HG03575 (cell line): ENCODE measurements around the gene TSPAN10.

Experiments used
- ATAC-seq: cut with Tn5 transposase; IDR thresholded peaks from one replicate; pipeline ENCODE4 v1.9.1; 2021; ENCODE audit not compliant: unreplicated experiment, insufficient number of reproducible peaks, low FRiP score; ENCODE audit errors: extremely low read depth

The TSPAN10 gene

DNA sequence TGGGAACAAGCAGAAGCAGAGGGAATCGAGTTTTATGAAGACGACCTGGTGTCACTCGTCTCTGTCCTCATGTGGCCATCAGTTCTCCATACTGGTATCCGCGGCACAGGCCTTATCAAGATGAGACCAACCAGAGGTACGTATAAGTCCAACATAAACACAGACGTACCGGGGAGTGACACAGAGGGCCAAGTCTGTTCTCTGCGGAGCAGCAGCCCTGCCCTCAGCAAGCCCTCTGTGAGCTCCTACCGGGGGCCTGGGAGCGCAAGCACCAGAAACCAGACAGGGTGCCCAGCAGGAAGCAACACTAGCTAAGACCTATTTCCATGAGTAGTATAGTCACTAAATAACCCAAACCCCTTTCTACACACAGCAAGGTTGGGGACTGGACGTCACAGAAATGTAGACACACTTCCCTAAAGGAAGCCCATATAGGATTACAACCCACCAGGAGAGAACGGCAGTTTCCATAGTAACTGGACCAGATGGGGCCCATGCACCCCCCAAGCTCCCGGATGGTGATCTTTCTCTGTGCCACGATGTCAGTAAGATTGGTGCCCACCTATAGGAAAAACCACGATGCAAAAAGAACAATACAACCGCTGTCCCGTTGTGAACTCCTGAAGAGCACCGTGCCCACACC is 45.7 kb downstream of the TSPAN10 start:
- no peak for ATAC-seq

DNA sequence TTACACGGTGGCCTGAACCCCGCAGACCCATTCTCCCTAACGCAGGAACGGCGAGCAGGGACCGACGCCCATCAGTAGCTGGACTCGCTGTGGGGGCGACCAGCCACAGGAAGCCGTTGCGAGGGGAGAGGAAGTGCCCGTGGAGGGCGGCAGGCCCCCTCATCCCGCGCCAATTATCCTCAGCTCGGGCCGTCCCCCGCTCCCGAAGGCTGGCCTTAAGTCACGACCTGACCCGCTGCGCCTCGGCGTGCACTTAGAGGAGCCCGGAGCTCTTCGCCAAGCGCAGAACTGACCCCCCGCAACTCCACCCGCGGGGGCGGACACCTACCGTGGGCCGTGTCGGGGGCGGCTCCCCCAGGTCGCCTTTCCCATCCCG is 46.2 kb downstream of the TSPAN10 start:
- no peak for ATAC-seq

DNA sequence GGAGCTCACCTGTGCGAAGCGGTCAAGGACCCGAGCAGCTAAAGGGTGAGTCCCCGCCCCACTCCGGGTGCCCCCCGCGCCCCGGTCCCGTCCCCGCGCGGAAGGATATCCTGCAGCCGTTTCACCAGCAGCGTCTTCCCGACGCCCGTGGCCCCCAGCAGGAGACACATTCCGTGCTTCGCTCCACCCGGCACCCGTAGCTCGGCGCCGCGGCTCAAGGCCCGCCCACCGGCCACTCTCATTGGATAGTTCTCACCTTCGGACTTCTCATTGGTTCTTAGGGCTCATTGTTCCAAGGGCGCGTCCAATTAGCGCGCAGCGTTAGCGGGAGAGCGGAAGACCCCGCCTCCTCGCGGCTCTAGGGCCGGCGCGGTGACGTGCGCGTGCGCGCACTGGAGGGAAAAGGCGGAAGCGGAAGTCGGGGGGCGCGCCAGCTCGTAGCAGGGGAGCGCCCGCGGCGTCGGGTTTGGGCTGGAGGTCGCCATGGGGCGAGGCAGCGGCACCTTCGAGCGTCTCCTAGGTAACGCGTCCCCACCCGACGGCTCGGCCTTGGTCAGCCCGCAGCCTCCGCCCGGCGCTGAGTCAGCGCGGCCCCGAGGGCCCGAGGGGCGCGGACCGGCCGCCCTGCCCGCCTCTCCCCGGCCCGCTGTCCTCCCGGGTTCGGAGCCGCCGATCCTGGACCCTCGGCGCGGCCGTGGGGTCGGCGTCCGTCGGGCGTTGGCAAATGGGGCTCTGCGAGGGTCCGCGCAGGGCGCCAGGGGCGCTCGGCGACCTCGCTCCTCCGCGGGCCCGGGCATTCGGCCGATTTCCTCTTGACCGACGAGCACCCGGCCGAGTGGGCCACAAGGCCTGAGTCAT is 46.8 kb downstream of the TSPAN10 start, which contains the start of the genes ARL16 and HGS:
ARL16 (minus strand) TSS at position 214 of the 858 bp plus-strand sequence; CDS start at position 170, 44 bp downstream.
HGS (plus strand) TSS at position 428 of the 858 bp plus-strand sequence; CDS start at position 484, 56 bp downstream.
- ATAC-seq, result peak; percentile 74

DNA sequence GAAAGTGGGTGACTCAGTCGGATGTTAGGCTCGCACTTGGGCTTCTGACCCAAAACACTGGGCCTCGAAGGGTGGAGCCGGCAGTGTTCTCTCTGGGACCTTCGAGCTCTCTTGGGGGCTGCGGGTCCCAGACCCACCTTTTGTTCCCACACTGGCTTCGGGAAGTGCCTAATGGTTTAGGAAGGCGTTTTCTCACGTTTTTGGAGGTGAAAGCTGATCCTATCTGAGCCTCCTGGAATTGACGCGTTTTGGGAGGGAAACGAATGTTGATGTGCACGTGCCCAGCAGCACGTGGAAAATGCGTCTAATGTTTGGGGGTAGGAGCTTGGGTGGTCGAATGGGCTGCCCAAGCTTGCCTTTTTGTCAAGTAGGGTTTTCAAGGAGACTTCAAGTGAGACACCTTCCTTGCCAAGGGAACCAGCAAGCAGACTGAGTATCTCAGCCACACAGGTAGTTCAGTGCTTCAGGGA is 47.5 kb downstream of the TSPAN10 start:
- no peak for ATAC-seq

DNA sequence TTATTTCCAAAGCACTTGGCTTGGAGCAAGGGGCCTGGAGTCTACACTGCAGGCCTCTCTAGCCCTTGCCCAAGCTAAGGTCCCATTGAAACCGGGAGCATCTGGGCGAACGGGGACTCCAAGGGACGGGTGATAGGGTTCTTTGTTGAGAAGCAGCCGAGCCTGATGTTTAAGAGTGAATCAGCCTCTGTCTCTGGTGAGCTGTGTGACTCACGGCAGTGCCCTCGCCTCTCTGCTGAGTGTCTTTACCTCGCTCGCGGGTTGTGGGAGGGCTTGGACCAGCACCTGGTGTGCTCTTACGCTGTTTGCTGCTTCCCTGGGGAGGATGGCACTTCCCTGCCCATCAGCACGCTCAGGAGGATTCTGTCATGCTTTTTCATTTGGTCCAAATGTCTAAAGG is 48.1 kb downstream of the TSPAN10 start:
- ATAC-seq, result no peak

DNA sequence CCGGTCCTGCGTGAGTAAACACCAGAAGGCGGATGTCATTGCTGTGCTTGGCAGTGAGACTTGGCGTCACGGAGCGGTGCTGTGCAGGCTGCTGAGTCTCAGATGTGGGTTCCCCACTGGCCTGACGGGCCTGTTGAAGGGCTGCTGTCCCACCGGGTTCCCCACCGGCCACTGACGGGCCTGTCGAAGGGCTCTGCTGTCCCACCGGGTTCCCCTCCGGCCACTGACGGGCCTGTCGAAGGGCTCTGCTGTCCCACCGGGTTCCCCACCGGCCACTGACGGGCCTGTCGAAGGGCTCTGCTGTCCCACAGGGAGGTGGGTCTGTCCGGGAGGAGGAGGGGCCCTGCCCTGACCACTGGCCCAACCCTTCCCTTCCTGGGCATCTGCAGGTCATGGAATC is 49.6 kb downstream of the TSPAN10 start:
- no peak for ATAC-seq

DNA sequence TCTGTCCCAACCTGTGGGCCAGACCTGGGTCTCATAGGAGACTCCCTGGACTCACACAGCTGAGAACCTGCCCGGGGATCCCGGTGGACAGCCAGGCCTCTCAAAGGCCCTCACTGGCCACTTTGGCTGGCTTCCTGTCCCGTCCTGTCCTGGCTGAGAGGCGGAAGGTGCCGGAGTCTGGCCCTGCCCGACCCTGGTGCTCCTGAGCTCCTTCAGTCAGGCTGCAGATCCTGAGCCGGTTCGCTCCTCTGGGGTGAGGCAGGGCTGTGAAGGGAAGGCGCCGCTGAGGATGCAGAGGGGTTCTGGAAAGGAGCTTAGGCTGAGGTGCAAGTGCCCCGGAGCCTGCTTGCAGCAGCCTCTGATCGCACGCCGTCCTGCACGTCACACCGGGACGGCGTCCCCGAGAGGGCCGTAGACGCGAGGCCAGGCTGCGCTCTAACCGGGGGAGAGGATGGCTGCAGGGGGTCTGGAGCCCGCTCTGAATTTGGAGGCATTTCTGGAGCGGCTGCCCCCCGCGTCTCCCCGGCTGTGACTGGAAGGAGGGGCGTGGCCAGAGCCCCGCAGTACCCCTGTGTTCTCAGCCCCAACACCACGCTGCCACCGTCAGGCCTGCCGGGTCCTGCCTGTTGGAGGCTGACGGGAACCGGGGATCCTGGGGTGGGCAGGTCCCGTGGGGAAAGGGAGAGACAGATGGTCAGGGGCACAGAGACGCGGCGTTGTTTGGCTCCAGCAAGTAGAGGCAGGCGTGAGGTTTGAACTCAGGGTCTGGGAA is 51.0 kb downstream of the TSPAN10 start:
- no peak for ATAC-seq

DNA sequence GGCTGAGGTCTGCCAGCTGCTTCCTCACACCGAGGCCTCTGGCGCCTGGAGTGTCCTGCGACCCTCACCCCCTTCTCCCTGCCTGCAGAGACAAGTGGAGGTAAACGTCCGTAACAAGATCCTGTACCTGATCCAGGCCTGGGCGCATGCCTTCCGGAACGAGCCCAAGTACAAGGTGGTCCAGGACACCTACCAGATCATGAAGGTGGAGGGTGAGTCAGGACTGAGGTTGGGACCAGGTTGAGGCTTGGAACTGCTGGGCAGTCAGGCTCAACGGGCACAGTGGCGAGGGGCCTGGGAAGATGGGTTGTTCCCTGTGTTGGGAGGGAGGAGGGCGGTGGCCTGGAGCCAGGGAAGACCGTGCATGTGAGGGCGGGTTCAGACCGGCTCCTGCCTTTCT is 51.6 kb downstream of the TSPAN10 start:
- no peak for ATAC-seq

DNA sequence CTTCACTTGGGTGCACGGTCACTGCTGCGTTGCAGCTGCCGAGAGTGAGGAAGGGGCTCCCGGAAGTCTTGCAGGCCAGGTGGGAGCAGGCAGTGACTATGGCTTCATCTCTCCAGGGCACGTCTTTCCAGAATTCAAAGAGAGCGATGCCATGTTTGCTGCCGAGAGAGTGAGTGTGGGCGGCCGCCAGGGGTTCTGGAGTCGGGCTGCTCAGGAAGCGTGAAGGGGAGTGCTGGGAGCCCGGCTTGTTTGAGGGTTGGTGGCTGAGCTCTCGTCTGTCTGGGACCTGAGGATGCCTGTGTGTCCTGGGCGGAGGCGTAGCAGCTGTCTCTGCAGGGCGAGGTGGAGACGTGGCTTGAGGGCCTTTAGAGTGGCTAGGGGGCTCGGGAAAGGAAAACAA is 53.1 kb downstream of the TSPAN10 start:
- no peak for ATAC-seq

DNA sequence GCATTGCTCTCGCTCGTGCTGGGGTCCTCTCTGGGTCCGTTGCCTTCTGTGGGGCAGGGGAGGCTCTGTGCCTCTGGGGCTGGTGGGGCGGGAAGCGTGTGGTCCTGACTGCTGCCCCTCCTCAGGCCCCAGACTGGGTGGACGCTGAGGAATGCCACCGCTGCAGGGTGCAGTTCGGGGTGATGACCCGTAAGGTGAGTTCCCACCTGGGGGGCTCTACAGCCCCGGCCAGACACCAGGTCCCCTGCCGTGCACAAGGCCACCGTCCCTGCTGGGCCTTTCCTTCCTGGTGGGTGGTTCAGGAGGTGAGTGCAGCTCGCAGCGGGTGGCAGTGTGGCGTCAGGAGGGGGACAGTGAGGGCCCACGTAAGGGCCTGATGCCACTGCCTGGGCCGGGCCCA is 53.6 kb downstream of the TSPAN10 start:
- no peak for ATAC-seq

DNA sequence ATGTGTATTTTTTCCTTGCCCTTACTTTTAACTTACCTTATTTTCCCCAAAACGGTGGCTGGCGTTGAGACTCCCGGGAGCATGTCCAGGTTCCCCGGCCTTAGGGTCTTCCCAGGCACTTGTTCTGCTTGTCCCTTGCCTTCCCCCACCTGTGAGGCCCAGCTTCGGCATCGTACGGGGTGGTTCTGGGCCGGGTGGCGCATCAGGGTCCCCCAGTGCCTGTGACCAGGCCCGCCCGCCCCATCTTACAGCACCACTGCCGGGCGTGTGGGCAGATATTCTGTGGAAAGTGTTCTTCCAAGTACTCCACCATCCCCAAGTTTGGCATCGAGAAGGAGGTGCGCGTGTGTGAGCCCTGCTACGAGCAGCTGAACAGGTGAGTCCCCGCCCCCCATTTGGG is 54.2 kb downstream of the TSPAN10 start:
- no peak for ATAC-seq

DNA sequence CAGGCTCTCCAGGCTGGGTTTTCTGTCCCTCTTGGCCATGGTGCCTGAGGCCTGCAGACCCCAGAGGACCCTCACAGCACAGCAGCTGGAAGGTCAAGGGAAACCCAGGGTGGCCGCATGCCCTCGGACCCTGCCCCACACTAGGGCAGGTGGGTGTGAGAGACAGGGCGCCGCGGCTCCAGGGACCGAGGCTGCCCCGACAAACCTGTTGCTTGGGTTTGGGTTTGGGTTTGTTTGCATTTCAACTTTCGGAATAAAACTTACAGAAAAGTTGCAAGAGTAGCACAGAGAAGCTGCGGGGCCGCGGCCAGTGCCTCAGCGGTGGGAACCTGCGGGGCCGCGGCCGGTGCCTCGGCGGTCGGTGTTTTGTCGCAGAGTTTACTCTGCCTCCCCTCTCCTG is 54.6 kb downstream of the TSPAN10 start:
- ATAC-seq, result no peak

DNA sequence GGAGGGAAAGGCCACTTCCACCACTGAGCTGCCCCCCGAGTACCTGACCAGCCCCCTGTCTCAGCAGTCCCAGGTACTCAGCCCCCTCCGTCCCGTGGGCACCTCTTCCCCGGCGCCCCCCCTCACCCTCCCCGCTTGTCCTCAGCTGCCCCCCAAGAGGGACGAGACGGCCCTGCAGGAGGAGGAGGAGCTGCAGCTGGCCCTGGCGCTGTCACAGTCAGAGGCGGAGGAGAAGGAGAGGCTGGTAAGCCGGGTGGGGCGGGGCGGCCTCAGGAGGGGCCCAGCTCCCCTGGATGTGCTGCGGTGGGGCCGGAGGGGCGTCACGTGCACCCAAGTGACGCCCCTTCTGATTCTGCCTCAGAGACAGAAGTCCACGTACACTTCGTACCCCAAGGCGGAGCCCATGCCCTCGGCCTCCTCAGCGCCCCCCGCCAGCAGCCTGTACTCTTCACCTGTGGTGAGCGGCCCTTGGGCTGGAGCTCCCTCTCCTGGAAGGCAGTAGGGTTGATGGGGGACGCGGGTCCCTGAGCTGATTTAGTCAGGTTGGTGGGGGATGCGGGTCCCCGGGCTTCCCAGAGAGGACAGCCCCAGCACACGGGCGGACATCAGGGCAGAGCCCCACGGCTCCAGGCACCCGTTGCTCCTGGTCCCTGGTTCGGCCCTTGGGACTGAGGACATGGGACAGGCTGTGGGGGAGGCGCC is 56.7 kb downstream of the TSPAN10 start:
- no peak for ATAC-seq

DNA sequence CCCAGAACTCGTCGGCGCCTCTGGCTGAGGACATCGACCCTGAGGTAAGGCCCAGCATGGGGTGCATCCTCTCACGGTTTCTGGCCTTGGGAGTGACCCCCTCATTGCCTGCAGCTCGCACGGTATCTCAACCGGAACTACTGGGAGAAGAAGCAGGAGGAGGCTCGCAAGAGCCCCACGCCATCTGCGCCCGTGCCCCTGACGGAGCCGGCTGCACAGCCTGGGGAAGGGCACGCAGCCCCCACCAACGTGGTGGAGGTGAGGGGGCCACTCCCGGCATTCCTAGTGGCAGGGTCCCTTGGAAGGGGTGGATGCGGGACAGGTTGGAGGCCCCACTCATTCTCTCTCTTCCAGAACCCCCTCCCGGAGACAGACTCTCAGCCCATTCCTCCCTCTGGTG is 57.8 kb downstream of the TSPAN10 start:
- ATAC-seq, result no peak

DNA sequence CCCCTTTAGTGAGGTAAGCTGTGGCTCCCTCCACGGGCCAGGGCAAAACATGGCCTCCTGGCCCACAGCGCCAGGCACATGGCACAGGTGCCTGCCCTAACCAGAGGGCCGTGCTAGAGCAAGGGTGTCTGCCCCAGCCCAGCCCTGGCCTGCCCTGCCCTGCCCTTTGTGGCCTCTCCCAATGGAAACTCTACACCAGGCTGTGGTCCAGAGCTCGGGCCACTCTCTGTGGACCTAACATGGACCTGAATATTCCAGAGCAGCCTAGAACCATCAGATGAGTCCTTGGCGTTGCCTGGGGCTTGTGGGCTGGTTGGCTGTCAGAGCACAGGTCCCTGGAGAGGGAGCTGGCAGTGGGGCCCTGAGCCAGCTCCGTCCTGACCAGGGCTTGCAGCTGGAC is 58.2 kb downstream of the TSPAN10 start:
- ATAC-seq, result no peak

DNA sequence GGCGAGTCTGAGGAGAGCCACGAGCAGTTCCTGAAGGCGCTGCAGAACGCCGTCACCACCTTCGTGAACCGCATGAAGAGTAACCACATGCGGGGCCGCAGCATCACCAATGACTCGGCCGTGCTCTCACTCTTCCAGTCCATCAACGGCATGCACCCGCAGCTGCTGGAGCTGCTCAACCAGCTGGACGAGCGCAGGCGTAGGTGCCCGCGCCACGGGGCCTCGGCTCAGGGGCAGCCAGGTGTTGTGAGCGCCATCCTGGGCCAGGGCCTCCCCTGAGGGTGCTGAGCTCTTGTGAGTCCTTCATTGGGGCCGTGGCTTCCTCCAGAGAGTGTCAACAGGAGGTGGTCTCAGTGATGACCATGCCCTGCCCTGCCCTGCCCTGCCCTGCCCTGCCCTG is 58.8 kb downstream of the TSPAN10 start:
- no peak for ATAC-seq

DNA sequence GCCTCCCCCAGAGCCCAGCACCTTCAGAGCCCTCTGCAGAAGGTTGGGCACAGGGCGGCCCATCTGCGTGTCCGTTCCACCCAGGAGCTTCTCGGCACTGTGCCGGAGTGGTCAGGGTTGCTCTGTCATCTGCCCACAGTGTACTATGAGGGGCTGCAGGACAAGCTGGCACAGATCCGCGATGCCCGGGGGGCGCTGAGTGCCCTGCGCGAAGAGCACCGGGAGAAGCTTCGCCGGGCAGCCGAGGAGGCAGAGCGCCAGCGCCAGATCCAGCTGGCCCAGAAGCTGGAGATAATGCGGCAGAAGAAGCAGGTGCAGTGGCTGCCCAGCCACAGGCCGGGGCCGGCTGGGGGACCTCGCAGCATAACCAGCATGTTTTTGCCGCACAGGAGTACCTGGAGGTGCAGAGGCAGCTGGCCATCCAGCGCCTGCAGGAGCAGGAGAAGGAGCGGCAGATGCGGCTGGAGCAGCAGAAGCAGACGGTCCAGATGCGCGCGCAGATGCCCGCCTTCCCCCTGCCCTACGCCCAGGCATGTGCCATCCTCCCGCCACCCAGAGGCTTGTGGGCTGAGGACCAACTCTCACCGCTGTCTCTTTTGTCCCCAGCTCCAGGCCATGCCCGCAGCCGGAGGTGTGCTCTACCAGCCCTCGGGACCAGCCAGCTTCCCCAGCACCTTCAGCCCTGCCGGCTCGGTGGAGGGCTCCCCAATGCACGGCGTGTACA is 59.4 kb downstream of the TSPAN10 start:
- ATAC-seq, result no peak

DNA sequence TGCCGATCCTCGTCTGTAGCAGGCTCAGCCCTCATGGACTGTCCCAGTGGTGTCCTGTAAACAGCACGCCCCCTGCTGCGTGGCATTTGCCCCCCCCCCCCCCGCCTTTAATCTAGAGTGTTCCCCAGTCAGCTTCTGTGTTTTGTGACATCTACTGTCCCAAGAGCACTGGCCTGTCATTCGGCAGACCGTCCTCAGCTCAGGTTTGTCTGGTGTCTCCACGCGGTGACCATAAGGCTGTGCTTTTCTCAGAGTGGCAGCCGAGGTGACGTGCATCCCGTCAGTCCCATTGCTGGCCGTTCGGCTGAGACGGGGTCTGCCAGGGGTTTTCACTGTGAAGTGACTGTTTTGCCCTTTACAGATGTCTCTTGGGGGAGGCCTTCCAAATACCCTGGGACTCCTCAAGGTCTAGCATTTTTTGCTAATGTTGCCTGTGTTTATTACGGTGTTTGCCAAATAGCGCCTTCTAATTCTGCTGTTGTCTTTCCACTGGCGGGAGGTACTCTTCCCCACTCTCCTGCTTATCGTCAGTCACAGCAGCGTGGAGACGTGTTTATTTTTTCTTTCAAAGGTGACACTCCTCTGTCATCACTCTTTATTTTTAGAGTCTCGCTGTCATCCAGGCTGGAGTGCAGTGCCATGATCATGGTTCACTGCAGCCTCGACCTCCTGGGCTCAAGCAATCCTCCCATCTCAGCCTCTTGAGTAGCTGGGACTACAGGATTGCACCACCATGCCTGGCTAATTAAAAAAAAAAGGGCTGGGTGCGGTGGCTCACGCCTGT is 60.5 kb downstream of the TSPAN10 start:
- no peak for ATAC-seq
